Measurements from ENCODE around the gene HNRNPA1L2. TPM values are rescaled to one million over a fixed set of nuclear protein-coding genes. Genes with fewer than 3 reads are reported as not detected.
A peak's percentile ranks its signal among the peaks of the same experiment; 100 is the strongest.

The HNRNPA1L2 gene
- total and polyA plus RNA-seq, 10 of the 15 experiments (the other 5 are each of a cell fraction or from before 2014, with no cell fraction given): 3.3 to 12.0 (median 7.8) TPM

DNA sequence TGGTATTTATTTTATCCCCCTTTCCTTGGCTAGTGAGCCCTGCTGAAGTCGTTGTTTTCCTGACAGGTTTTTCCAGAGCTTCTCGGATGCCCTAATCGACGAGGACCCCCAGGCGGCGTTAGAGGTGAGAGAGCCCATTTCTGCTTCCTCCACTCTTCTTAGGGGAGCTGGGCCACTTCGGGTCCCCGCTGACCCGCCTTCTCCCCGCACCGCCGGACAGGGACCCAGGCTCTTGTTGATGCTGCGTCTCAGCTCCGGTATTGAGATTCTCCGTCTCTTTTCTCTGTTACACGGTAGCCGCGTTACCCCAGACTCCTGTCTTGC lies 10.7 kb downstream of the HNRNPA1L2 start (continued):
- TF ChIP-seq BCLAF1 (IDR thresholded peaks at IDR 0.05) (peak; percentile 80), KLF5 (IDR thresholded peaks at IDR 0.05; ENCODE audit: partially characterized antibody) (peak; percentile 92), ZNF24 (IDR thresholded peaks at IDR 0.05) (no peak), ZNF274 (IDR thresholded peaks at IDR 0.05; ENCODE audit: insufficient read depth, insufficient read length) (no peak)

DNA sequence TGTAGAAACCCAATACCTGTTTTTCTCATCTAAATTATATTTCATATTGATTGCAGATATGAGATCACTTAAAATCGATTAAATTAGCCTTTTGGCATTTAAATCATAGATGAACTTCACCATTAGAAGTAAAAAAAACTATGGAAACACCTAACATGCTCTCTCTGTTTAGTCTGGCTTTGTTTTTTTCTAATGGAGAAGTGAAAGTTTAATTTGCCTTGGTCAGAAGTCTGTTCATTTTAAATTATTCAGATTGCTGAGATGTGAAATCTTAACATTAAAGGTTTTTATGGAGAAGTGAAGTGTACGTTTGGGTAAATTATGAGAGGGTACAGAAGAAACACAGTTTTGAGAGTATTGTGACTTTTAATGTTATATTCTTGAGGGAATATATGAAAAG lies 17.1 kb downstream of the HNRNPA1L2 start:
- SMC1A ChIA-PET (ENCODE audit: uncharacterized antibody, unreplicated experiment): interaction anchor here (1.5 to 3.3 kb wide), 4 partner anchors 13 to 149 kb away, joined by 3 to 22 read pairs (median 14); no protein-coding TSS in a partner anchor
- POLR2A ChIA-PET: interaction anchor here (0.6 kb wide), 1 partner anchor 180 kb away, joined by 3 read pairs; no protein-coding TSS in a partner anchor
- WGBS (ENCODE audit: insufficient coverage, insufficient replicate concordance, low lambda C conversion rate, missing lambda C conversion rate): 65% methylated on average over 2 of the region's 2 CpGs
- Histone ChIP-seq H3K36me3 (ENCODE audit: control insufficient read depth in 2 of 2, insufficient read depth in 2 of 2, low read length in 1 of 2) (peaks cover 0 to 13% of the 10 kb centered on the region in 2 experiments; a peak in 2 of 4 replicates), H3K4me2 (ENCODE audit: control insufficient read depth, insufficient read depth) (no peak overlapping the region), H3K4me1 (ENCODE audit: control insufficient read depth, insufficient read depth, low read length) (peaks cover 5% of the 10 kb centered on the region; the same call in 1 of the 2 replicates), H3K9me3 (replicated peaks; ENCODE audit: control insufficient read depth, insufficient read depth, low read length) (peaks cover 2% of the 10 kb centered on the region; the same call in 1 of the 3 replicates), H3K27me3 (replicated peaks in 1 of 2; ENCODE audit: control insufficient read depth in 2 of 2, insufficient read depth in 2 of 2, low read length in 1 of 2) (no peaks in the 10 kb centered on the region), H2AFZ (ENCODE audit: control insufficient read depth, low read depth, low read length) (no peak overlapping the region), H3K4me3 (no peak overlapping the region), H3K9ac (ENCODE audit: control insufficient read depth, insufficient read depth, low read length) (no peak overlapping the region), H4K20me1 (ENCODE audit: control insufficient read depth, insufficient read depth) (no peaks in the 10 kb centered on the region), H3K27ac (ENCODE audit: control insufficient read depth, insufficient read depth) (no peak overlapping the region), H3K79me2 (ENCODE audit: control insufficient read depth, insufficient read depth, low read length) (peaks cover 31% of the 10 kb centered on the region)
- BruUV-seq (replicated peaks): no TSS peak
- CTCF ChIA-PET: interaction anchor here (0.9 kb wide), 1 partner anchor 17 kb away, joined by 3 read pairs; no protein-coding TSS in a partner anchor
- in situ Hi-C loops (cut with MboI) (loop anchor here (10.0 kb wide), 1 partner anchor 205 kb away; the partner anchor contains the start of genes CKAP2 and VPS36), intact Hi-C loops (cut with micrococcal nuclease; ENCODE audit: unreplicated experiment) (no loop called here)
- RAD21 ChIA-PET (ENCODE audit: unreplicated experiment): interaction anchor here (1.8 to 3.9 kb wide), 2 partner anchors 149 to 309 kb away, joined by 6 to 25 read pairs; no protein-coding TSS in a partner anchor
- FAIRE-seq (no peak), DNase-seq (ENCODE audit: low read depth, low spot score) (no peak), ATAC-seq (no peak)
- TF ChIP-seq MEF2A (IDR thresholded peaks at IDR 0.05; ENCODE audit: insufficient read depth, low read depth, low read length) (no peak), CREB1 (IDR thresholded peaks at IDR 0.05; ENCODE audit: low read depth) (no peak), ATF7 (IDR thresholded peaks at IDR 0.05; ENCODE audit: low read depth) (no peak), CBX3 (IDR thresholded peaks at IDR 0.05; ENCODE audit: borderline replicate concordance, low read depth) (no peak), ESRRA (IDR thresholded peaks at IDR 0.05; ENCODE audit: low read length) (no peak), TAF1 (IDR thresholded peaks at IDR 0.05; ENCODE audit: borderline replicate concordance, low read depth, low read length) (no peak), MEF2B (IDR thresholded peaks at IDR 0.05; ENCODE audit: partially characterized antibody, poor library complexity, severe bottlenecking) (no peak), HDGF (IDR thresholded peaks at IDR 0.05) (no peak), E2F4 (IDR thresholded peaks at IDR 0.05; ENCODE audit: low read depth, low read length) (no peak), CHD2 (IDR thresholded peaks at IDR 0.05; ENCODE audit: borderline replicate concordance, low read depth, low read length) (no peak)
- TF ChIP-seq, protein P1, sequence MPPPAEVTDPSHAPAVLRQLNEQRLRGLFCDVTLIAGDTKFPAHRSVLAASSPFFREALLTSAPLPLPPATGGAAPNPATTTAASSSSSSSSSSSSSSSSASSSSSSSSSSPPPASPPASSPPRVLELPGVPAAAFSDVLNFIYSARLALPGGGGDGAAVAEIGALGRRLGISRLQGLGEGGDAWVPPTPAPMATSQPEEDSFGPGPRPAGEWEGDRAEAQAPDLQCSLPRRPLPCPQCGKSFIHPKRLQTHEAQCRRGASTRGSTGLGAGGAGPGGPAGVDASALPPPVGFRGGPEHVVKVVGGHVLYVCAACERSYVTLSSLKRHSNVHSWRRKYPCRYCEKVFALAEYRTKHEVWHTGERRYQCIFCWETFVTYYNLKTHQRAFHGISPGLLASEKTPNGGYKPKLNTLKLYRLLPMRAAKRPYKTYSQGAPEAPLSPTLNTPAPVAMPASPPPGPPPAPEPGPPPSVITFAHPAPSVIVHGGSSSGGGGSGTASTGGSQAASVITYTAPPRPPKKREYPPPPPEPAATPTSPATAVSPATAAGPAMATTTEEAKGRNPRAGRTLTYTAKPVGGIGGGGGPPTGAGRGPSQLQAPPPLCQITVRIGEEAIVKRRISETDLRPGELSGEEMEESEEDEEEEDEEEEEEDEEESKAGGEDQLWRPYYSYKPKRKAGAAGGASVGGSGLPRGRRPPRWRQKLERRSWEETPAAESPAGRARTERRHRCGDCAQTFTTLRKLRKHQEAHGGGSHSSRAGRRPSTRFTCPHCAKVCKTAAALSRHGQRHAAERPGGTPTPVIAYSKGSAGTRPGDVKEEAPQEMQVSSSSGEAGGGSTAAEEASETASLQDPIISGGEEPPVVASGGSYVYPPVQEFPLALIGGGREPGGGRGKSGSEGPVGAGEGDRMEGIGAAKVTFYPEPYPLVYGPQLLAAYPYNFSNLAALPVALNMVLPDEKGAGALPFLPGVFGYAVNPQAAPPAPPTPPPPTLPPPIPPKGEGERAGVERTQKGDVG (CRISPR knock-in tag; IDR thresholded peaks at IDR 0.05): no peak
- TF ChIP-seq, protein P2, sequence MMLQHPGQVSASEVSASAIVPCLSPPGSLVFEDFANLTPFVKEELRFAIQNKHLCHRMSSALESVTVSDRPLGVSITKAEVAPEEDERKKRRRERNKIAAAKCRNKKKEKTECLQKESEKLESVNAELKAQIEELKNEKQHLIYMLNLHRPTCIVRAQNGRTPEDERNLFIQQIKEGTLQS (IDR thresholded peaks at IDR 0.05; ENCODE audit: borderline replicate concordance, extremely low read depth, low read depth, low read length): no peak

Measured in GM12878 (cell line).